Psoas muscle (tissue), 8 donors: ENCODE data around the gene POU3F3. TPM values are rescaled to one million over a fixed set of nuclear protein-coding genes. Genes with fewer than 3 reads are reported as not detected.

Experiments used
- ATAC-seq, 4 donors: fragments of 200-7000 bp; cut with Tn5 transposase; one replicate each; pipeline ENCODE4 v1.9.1; 2020; ENCODE audit warnings: moderate library complexity in 3 of 4, mild to moderate bottlenecking in 2 of 4
- DNase-seq, 2 donors: peaks; one replicate each; pipeline ENCODE4 v3.0.0-alpha.2; 2020
- H3K27ac ChIP-seq: fragments of 200-600 bp; one replicate; pipeline ENCODE4 v1.8.0; 2022
- H3K27me3 ChIP-seq, 3 donors: fragments of 200-600 bp in 1 of 3; one replicate each; pipeline versions ENCODE4 v1.6.1 to v1.8.0; 2013 to 2022; ENCODE audit warnings: low read length in 2 of 3, mild to moderate bottlenecking in 2 of 3, moderate library complexity in 1 of 3; ENCODE audit not compliant: insufficient read depth in 3 of 3
- H3K36me3 ChIP-seq, 2 donors: fragments of 200-600 bp in 1 of 2; one replicate each; pipeline versions ENCODE4 v1.6.1 to v1.8.0; 2013 to 2022; ENCODE audit warnings: low read depth in 1 of 2, mild to moderate bottlenecking in 1 of 2, moderate library complexity in 1 of 2; ENCODE audit not compliant: insufficient read depth in 1 of 2
- H3K4me1 ChIP-seq: fragments of 200-600 bp; one replicate; pipeline ENCODE4 v1.8.0; 2022
- H3K4me3 ChIP-seq: fragments of 200-600 bp; one replicate; pipeline ENCODE4 v1.8.0; 2022; ENCODE audit warnings: mild to moderate bottlenecking
- H3K9me3 ChIP-seq: fragments of 200-600 bp; one replicate; pipeline ENCODE4 v1.8.0; 2022
- WGBS, 3 donors: extraction: QIAGEN DNeasy Blood & Tissue Kit; methylation state at CpG; one replicate each; pipeline versions ENCODE4 v1.1.6 to v1.1.7; 2013; 5-methylcytosine and 5-hydroxymethylcytosine counted together
- intact Hi-C, 2 donors: fragments of 100-400 bp; cut with DNase I; formaldehyde crosslinking; loops; one replicate each; pipeline versions ENCODE4 v1.11.0 to v1.14.2; 2022
- polyA plus RNA-seq, 3 donors: library from polyadenylated mRNA; stranded (reverse); fragments of 200-250 nt; gene quantifications; one replicate each; pipeline ENCODE4 v1.2.3, GENCODE V29; 2013
- total RNA-seq, 4 donors: library from RNA; stranded (reverse); fragmentation: NEBNext Ultra II Directional in 2 of 4; extraction: Animal tissue kit (Norgen Biotek cat#: 25700) in 2 of 4; gene quantifications; one replicate each; pipeline versions ENCODE4 v1.2.1 to v1.2.4, GENCODE V29; 2021 to 2023
- TF ChIP-seq, protein P1 (sequence below): fragments of 200-600 bp; IDR thresholded peaks from one replicate; pipeline ENCODE4 v1.8.0; 2022; ENCODE audit warnings: antibody characterized with exemption
- donor health status: healthy with polysubstance abuse.
- donor health status: DM: no; HTN: no; CAD: no; lungs with moderate emphysema.
- donor health status: Bipolar disorder and iron deficiency.
- donor health status: healthy.
- donor health status: DM: yes; HTN: yes; CAD: no.
- donor health status: DM: no; HTN: no; CAD: no.
- donor health status: DM: no; HTN: no; CAD: no.
- donor health status: DM: yes; HTN: yes; CAD: no.

Gene POU3F3
- total and polyA plus RNA-seq, 7 donors, result 0.01 TPM; not detected in 6

DNA sequence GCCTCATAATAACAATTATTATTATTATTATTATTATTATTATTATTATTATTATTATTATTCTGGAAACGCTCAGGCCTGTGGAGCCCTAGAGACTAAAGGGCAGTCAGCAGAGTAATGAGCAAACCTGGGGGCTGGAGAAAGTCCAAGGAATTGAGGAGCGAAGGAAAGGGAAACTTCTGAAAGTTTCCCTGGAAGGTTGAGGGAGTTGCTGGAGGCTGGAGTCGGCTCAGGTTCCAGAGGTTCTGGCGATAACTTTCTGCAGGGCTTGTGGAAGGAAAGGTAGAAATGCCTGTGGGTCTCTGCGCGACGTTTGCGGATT lies 9.2 kb downstream of the POU3F3 start:
- H3K27me3 ChIP-seq, result peaks cover 5 to 100% (median 38%) of the 10 kb centered on the region in 3 donors
- no peak overlapping the region for H3K4me3 ChIP-seq
- no peaks in the 10 kb centered on the region for H3K9me3 ChIP-seq
- peaks cover 9% of the 10 kb centered on the region for H3K4me1 ChIP-seq
- TF ChIP-seq, protein P1, sequence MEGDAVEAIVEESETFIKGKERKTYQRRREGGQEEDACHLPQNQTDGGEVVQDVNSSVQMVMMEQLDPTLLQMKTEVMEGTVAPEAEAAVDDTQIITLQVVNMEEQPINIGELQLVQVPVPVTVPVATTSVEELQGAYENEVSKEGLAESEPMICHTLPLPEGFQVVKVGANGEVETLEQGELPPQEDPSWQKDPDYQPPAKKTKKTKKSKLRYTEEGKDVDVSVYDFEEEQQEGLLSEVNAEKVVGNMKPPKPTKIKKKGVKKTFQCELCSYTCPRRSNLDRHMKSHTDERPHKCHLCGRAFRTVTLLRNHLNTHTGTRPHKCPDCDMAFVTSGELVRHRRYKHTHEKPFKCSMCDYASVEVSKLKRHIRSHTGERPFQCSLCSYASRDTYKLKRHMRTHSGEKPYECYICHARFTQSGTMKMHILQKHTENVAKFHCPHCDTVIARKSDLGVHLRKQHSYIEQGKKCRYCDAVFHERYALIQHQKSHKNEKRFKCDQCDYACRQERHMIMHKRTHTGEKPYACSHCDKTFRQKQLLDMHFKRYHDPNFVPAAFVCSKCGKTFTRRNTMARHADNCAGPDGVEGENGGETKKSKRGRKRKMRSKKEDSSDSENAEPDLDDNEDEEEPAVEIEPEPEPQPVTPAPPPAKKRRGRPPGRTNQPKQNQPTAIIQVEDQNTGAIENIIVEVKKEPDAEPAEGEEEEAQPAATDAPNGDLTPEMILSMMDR, result no peak
- H3K36me3 ChIP-seq, result no peaks in the 10 kb centered on the region
- 12 to 15% (median 14%) methylated on average over 8 of the region's 8 CpGs for WGBS, 3 donors
- ATAC-seq (no peak), DNase-seq (no peak)
- H3K27ac ChIP-seq, result no peak overlapping the region
- intact Hi-C loops, result no loop called here

DNA sequence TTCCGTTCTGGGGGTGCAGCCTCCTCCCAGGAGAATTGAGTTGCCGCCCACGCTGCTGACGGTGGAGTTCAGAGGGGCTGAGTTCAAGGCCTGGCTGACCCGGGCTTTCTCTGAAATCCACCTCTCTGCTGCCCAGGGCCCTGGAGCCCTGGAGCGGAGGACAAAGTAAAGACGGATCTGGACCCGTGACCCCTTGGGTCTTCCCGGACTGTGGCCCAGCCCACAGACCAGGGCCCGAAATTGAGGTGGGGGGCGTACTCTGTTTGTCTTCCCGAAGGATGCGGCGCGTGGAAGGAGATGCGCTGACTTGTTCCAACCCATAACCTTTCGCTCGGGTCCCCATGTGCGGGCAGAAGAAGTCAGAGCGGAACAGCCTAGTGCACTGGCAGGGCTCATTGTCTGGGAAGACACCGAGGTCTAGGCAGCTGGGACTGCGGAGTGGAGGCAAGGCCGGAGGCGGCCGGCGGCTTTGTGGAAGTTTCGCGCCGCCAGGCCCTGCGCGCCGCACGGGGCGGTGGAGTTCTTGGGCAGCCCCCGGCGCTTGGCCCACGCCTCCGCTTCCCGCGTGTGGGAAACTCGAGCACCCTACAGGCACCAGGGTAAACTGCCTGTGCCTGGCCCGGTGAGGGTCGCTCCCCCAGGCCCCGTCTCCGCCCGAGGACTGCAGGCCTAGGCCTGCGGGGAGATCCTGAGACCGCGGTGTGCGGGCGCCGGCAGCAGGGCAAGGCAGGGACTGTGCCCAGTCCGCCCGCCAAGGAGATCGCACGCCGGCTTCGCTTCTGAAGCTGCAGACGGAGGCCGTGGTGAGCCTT lies 9.8 kb downstream of the POU3F3 start:
- H3K4me3 ChIP-seq, result peak overlapping the region; percentile 17
- intact Hi-C loops, result no loop called here

DNA sequence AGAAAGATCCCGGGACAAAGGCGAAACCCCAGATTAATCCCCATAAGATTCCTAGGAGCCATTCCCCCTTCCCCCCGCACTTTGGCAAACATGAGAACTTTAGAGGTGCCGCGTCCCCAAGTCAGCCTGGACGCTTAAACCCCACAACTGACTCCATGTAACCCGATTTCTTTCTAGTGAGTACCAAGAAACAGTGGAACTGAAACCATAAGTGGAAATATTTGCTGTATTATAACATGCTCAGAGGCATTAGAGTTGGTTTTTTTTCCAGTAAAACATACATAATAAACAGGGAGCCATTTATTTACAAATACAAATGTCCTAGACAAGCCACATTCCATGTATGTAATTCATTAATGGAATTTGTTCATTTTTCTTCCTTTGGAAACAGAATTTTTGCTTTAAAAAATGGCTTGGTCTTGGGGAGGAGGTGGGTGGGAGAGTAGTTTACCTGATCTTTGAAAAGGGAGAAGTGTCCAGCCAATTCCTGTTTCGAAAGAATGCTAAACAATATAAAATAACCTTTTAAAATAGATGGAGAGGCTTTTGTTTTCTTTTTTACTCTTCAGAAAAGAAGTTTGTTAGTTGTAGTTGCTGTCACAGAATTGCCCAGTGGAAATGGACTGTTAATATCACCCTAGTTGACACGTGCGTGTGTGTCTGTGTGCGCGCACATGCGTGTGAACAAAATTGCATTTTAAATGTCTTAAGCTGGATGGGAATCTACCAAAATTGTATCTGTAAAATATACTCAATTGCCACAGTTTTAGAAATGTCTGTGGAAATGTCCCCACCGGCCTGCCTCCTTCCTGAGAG lies 10.6 kb downstream of the POU3F3 start:
- H3K4me3 ChIP-seq, result no peak overlapping the region
- H3K4me1 ChIP-seq, result peaks cover 9% of the 10 kb centered on the region
- 16 to 19% (median 17%) methylated on average over 14 of the region's 14 CpGs for WGBS, 3 donors
- intact Hi-C loops, result no loop called here
- no peak overlapping the region for H3K27ac ChIP-seq
- TF ChIP-seq, protein P1, result no peak
- DNase-seq (no peak), ATAC-seq (no peak)
- no peaks in the 10 kb centered on the region for H3K36me3 ChIP-seq
- H3K9me3 ChIP-seq, result no peaks in the 10 kb centered on the region
- H3K27me3 ChIP-seq, result peaks cover 0 to 100% (median 42%) of the 10 kb centered on the region in 3 donors

More for the DNA sequence above, 9.8 kb downstream of the POU3F3 start:
- peaks cover 9% of the 10 kb centered on the region for H3K4me1 ChIP-seq
- WGBS, 3 donors, result 3 to 5% (median 4%) methylated on average over 53 to 60 of the region's 60 CpGs
- H3K27ac ChIP-seq, result no peak overlapping the region
- ATAC-seq (peak in 2 of 4 donors; percentile 23 to 51), DNase-seq (no peak)
- H3K36me3 ChIP-seq, result no peaks in the 10 kb centered on the region
- H3K27me3 ChIP-seq, result peaks cover 2 to 100% (median 42%) of the 10 kb centered on the region in 3 donors
- TF ChIP-seq, protein P1, result no peak
- H3K9me3 ChIP-seq, result no peaks in the 10 kb centered on the region

DNA sequence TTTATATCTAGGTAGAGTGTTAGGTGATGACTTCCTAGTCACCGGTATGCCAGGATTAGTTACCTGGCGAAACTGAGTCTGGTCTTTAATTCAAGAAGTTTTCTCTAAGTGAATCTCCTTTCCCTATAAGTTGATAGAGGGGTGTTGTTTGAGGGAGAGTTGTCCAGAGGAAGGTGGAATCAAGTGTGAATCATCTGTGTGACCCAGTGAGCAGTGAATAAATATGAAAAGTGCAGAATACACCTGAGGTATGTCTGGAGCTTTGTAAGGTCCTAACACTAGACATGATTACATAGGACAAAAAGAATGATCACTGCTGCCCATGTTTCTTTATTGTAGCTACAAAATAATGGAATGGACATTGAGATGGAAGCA lies 11.2 kb downstream of the POU3F3 start:
- no peak for DNase-seq
- Histone ChIP-seq H3K9me3 (no peaks in the 10 kb centered on the region), H3K4me1 (peaks cover 9% of the 10 kb centered on the region), H3K27me3 (peaks cover 0 to 100% (median 43%) of the 10 kb centered on the region in 3 donors), H3K36me3 (no peaks in the 10 kb centered on the region), H3K27ac (no peak overlapping the region), H3K4me3 (no peak overlapping the region)
- ATAC-seq, result no peak
- TF ChIP-seq, protein P1, result no peak
- WGBS, 3 donors, result 5 to 14% (median 9%) methylated on average over 2 of the region's 2 CpGs
- intact Hi-C loops, result no loop called here
